DOHH2 (cell line): ENCODE data around the gene MAJIN.

ENCODE experiments used
- EZH2phosphoT487 ChIP-seq: fragments of 200-600 bp; sonication (generic); IDR thresholded peaks from 2 replicates; pipeline ENCODE4 v1.6.1; 2017; ENCODE audit warnings: borderline replicate concordance, mild to moderate bottlenecking, antibody characterized with exemption, low read length, moderate library complexity, mixed read lengths
- TF ChIP-seq, protein P1 (sequence below): fragments of 200-600 bp; sonication (generic); IDR thresholded peaks from one replicate; pipeline ENCODE4 v1.5.1; 2014; ENCODE audit warnings: antibody characterized with exemption, mild to moderate bottlenecking, low read depth, low read length; ENCODE audit not compliant: poor library complexity, severe bottlenecking

DNA sequence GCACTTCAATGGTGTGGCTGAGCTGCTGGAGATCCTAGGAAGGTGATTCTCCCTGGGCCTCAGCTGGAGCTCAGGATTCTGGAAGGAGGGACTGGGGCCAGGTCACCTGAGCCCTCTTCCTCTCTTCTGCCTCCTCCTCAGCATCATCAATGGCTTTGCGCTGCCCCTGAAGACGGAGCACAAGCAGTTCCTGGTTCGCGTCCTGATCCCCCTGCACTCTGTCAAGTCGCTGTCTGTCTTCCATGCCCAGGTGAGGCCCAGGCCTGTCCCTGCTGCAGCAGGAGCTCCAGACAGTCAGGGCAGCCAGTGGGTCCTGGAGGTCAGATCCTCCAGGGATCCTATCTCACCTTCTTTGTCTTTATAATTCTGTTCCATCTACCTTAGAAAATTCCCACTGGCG is 41.6 kb downstream of the MAJIN start:
- TF ChIP-seq, protein P1, sequence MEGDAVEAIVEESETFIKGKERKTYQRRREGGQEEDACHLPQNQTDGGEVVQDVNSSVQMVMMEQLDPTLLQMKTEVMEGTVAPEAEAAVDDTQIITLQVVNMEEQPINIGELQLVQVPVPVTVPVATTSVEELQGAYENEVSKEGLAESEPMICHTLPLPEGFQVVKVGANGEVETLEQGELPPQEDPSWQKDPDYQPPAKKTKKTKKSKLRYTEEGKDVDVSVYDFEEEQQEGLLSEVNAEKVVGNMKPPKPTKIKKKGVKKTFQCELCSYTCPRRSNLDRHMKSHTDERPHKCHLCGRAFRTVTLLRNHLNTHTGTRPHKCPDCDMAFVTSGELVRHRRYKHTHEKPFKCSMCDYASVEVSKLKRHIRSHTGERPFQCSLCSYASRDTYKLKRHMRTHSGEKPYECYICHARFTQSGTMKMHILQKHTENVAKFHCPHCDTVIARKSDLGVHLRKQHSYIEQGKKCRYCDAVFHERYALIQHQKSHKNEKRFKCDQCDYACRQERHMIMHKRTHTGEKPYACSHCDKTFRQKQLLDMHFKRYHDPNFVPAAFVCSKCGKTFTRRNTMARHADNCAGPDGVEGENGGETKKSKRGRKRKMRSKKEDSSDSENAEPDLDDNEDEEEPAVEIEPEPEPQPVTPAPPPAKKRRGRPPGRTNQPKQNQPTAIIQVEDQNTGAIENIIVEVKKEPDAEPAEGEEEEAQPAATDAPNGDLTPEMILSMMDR, result no peak
- TF ChIP-seq EZH2phosphoT487, result no peak
